SK-N-SH (cell line): ENCODE measurements around the gene LBHD1. TPM values are rescaled to one million over a fixed set of nuclear protein-coding genes. Genes with fewer than 3 reads are reported as not detected.

Experiments
- CTCF ChIA-PET: fragments of 300-600, 350-600 bp; formaldehyde crosslinking; extraction: SDS; loops from one replicate; lab custom pipeline; 2021; lab: Yijun Ruan, JAX
- POLR2A ChIA-PET: fragments of 350-600 bp; sonication (Branson Sonifier 250); formaldehyde crosslinking; extraction: SDS; loops from one replicate; lab custom pipeline; 2020; ENCODE audit warnings: antibody characterized with exemption, inconsistent platforms; lab: Yijun Ruan, JAX
- DNase-seq: peaks from one replicate; pipeline ENCODE4 v3.0.0; 2012
- H2AFZ ChIP-seq: fragments of 200-600 bp; sonication (generic); 2 replicates; pipeline ENCODE4 v1.8.1; 2016; ENCODE audit warnings: antibody characterized with exemption, mild to moderate bottlenecking, low read depth
- H3F3A ChIP-seq: fragments of 200-600 bp; sonication (generic); replicated peaks from 2 replicates; pipeline ENCODE3; 2016; ENCODE audit warnings: antibody characterized with exemption, mild to moderate bottlenecking; ENCODE audit not compliant: insufficient read depth
- H3K27ac ChIP-seq, 2 experiments: fragments of 200-500 bp in 1 of 2; fragments of 200-600 bp in 1 of 2; sonication (Bioruptor generic) in 1 of 2; sonication (generic), shearing (Covaris generic) in 1 of 2; 2 replicates each; pipeline versions ENCODE4 v1.5.1 to v1.6.1; 2014 to 2016; ENCODE audit warnings: low read depth in 2 of 2, inconsistent platforms in 1 of 2, low read length in 1 of 2, mild to moderate bottlenecking in 1 of 2, mixed read lengths in 1 of 2
- H3K27me3 ChIP-seq: fragments of 200-600 bp; sonication (generic), shearing (Covaris generic); 2 replicates; pipeline ENCODE4 v1.6.1; 2016; ENCODE audit warnings: mixed run types; ENCODE audit not compliant: insufficient read depth
- H3K36me3 ChIP-seq, 2 experiments: fragments of 200-500 bp in 1 of 2; fragments of 200-600 bp in 1 of 2; sonication (Bioruptor generic) in 1 of 2; sonication (generic) in 1 of 2; replicated peaks in 1 of 2; 2 replicates each; pipeline versions ENCODE3 to v1.5.1; 2014 to 2016; ENCODE audit warnings: low read length in 1 of 2, mild to moderate bottlenecking in 1 of 2; ENCODE audit not compliant: insufficient read depth in 2 of 2, control insufficient read depth in 1 of 2
- H3K4me1 ChIP-seq, 2 experiments: fragments of 200-500 bp in 1 of 2; fragments of 200-600 bp in 1 of 2; sonication (Bioruptor generic) in 1 of 2; sonication (generic), shearing (Covaris generic) in 1 of 2; 2 replicates each; pipeline versions ENCODE4 v1.5.1 to v1.6.1; 2014 to 2016; ENCODE audit warnings: low read depth in 1 of 2, low read length in 1 of 2, mixed run types in 1 of 2; ENCODE audit not compliant: insufficient read depth in 2 of 2, control insufficient read depth in 1 of 2
- H3K4me2 ChIP-seq: fragments of 200-600 bp; sonication (generic), shearing (Covaris generic); 2 replicates; pipeline ENCODE4 v1.6.1; 2017; ENCODE audit warnings: mixed run types
- H3K4me3 ChIP-seq, 2 experiments: fragments of 200-500 bp in 1 of 2; fragments of 200-600 bp in 1 of 2; sonication (Bioruptor generic) in 1 of 2; sonication (generic), shearing (Covaris generic) in 1 of 2; 2 replicates each; pipeline versions ENCODE4 v1.5.1 to v1.8.1; 2014 to 2016; ENCODE audit warnings: low read depth in 2 of 2, inconsistent platforms in 1 of 2, low read length in 1 of 2, mild to moderate bottlenecking in 1 of 2, mixed read lengths in 1 of 2, moderate library complexity in 1 of 2
- H3K79me2 ChIP-seq: fragments of 200-600 bp; sonication (generic); 2 replicates; pipeline ENCODE4 v1.8.1; 2017; ENCODE audit warnings: mild to moderate bottlenecking; ENCODE audit not compliant: insufficient read depth
- H3K9ac ChIP-seq: fragments of 200-600 bp; sonication (generic); 2 replicates; pipeline ENCODE4 v1.6.1; 2017; ENCODE audit warnings: mixed run types
- H3K9me2 ChIP-seq: fragments of 200-600 bp; sonication (generic); 2 replicates; pipeline ENCODE4 v1.6.1; 2017; ENCODE audit warnings: mixed run types
- H3K9me3 ChIP-seq: fragments of 200-600 bp; sonication (generic); 2 replicates; pipeline ENCODE4 v1.6.1; 2017; ENCODE audit warnings: mixed run types, mild to moderate bottlenecking, moderate library complexity
- H4K20me1 ChIP-seq: fragments of 200-600 bp; sonication (generic); 2 replicates; pipeline ENCODE4 v1.6.1; 2017; ENCODE audit warnings: mild to moderate bottlenecking, mixed run types; ENCODE audit not compliant: insufficient read depth
- CTCF ChIP-seq: fragments of 200-600 bp; sonication (generic); IDR thresholded peaks from 2 replicates; pipeline ENCODE4 v1.6.1; 2017; ENCODE audit warnings: antibody characterized with exemption, mild to moderate bottlenecking, moderate library complexity
- ELF1 ChIP-seq: IDR thresholded peaks from 2 replicates; pipeline ENCODE4 v1.4.0; 2012
- EP300 ChIP-seq, 2 experiments: IDR thresholded peaks; 2 replicates each; pipeline versions ENCODE4 v1.4.0 to v1.6.1; 2012; ENCODE audit warnings: borderline replicate concordance in 1 of 2, low read depth in 1 of 2, low read length in 1 of 2
- FOSL2 ChIP-seq: IDR thresholded peaks from 2 replicates; pipeline ENCODE4 v1.4.0; 2012; ENCODE audit warnings: low read depth, mild to moderate bottlenecking, moderate library complexity, borderline replicate concordance
- FOXJ3 ChIP-seq: sonication (generic); formaldehyde crosslinking; IDR thresholded peaks from 2 replicates; pipeline ENCODE4 v1.5.1; 2020; ENCODE audit warnings: mild to moderate bottlenecking, missing genetic modification reagents
- GABPA ChIP-seq: IDR thresholded peaks from 2 replicates; pipeline ENCODE4 v1.4.0; 2012; ENCODE audit warnings: low read depth, mild to moderate bottlenecking
- JUND ChIP-seq: IDR thresholded peaks from 2 replicates; pipeline ENCODE4 v1.4.0; 2012
- MXI1 ChIP-seq: IDR thresholded peaks from 2 replicates; pipeline ENCODE4 v1.6.1; 2012; ENCODE audit warnings: mild to moderate bottlenecking, low read depth, low read length, improper control_type of control experiment
- NFIC ChIP-seq: IDR thresholded peaks from 2 replicates; pipeline ENCODE4 v1.4.0; 2012; ENCODE audit warnings: borderline replicate concordance
- NRF1 ChIP-seq: IDR thresholded peaks from 2 replicates; pipeline ENCODE4 v1.6.1; 2012; ENCODE audit warnings: low read depth, mild to moderate bottlenecking, low read length
- PBX3 ChIP-seq: IDR thresholded peaks from 2 replicates; pipeline ENCODE4; 2012
- RCOR1 ChIP-seq: fragments of 150-350 bp; IDR thresholded peaks from 2 replicates; pipeline ENCODE4 v1.6.1; 2017; ENCODE audit warnings: antibody characterized with exemption, low read length
- SMC3 ChIP-seq: IDR thresholded peaks from 2 replicates; pipeline ENCODE4 v1.6.1; 2012; ENCODE audit warnings: low read depth, low read length, improper control_type of control experiment
- TEAD4 ChIP-seq: IDR thresholded peaks from 2 replicates; pipeline ENCODE4 v1.4.0; 2012; ENCODE audit warnings: mild to moderate bottlenecking, borderline replicate concordance; ENCODE audit not compliant: insufficient read depth
- WGBS: methylation state at CpG from one replicate; pipeline ENCODE4 v1.1.6; 2017; ENCODE audit warnings: low lambda C conversion rate; 5-methylcytosine and 5-hydroxymethylcytosine counted together
- polyA plus RNA-seq, 3 experiments: library from polyadenylated mRNA; depleted of rRNA; stranded (reverse); fragments of >200 nt; gene quantifications; 2 replicates each; pipeline ENCODE4 v1.2.3, GENCODE V29; 2012
- TF ChIP-seq, protein P1 (sequence below): fragments of 150-350 bp; IDR thresholded peaks from 2 replicates; pipeline ENCODE4 v1.6.1; 2017; ENCODE audit warnings: antibody characterized with exemption, low read length, low read depth, borderline replicate concordance
- TF ChIP-seq, protein P2 (sequence below): IDR thresholded peaks from 2 replicates; pipeline ENCODE4 v1.6.1; 2012; ENCODE audit warnings: mild to moderate bottlenecking, low read depth, low read length, moderate library complexity

The LBHD1 gene
- polyA plus RNA-seq, 1 of the 3 experiments (the other 2 are of a cell fraction) = 9.7 TPM

- TF ChIP-seq NFIC (no peak), EP300 (IDR thresholded peaks at IDR 0.05; ENCODE audit: borderline replicate concordance in 1 of 2, low read depth in 1 of 2, low read length in 1 of 2) (0 out of 4 replicates have a peak, but pooled peaks of 1 of the 2 experiments have one; percentile 31), RCOR1 (no peak), FOSL2 (no peak), JUND (no peak), GABPA (peak; percentile 71), FOXJ3 (CRISPR knock-in tag) (no peak), NRF1 (no peak), SMC3 (no peak), MXI1 (no peak; the same call in none of the 2 replicates), ELF1 (peak; percentile 68; the same call in 1 of the 2 replicates)
- TF ChIP-seq, protein P1, sequence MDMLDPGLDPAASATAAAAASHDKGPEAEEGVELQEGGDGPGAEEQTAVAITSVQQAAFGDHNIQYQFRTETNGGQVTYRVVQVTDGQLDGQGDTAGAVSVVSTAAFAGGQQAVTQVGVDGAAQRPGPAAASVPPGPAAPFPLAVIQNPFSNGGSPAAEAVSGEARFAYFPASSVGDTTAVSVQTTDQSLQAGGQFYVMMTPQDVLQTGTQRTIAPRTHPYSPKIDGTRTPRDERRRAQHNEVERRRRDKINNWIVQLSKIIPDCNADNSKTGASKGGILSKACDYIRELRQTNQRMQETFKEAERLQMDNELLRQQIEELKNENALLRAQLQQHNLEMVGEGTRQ = no peak; the same call in 1 of the 2 replicates
These were observed 6.9 kb downstream of the LBHD1 start, which contains the start of the genes C11orf98 and CSKMT (continued) for GRCh38 chr11:62665075-62665598.

DNA sequence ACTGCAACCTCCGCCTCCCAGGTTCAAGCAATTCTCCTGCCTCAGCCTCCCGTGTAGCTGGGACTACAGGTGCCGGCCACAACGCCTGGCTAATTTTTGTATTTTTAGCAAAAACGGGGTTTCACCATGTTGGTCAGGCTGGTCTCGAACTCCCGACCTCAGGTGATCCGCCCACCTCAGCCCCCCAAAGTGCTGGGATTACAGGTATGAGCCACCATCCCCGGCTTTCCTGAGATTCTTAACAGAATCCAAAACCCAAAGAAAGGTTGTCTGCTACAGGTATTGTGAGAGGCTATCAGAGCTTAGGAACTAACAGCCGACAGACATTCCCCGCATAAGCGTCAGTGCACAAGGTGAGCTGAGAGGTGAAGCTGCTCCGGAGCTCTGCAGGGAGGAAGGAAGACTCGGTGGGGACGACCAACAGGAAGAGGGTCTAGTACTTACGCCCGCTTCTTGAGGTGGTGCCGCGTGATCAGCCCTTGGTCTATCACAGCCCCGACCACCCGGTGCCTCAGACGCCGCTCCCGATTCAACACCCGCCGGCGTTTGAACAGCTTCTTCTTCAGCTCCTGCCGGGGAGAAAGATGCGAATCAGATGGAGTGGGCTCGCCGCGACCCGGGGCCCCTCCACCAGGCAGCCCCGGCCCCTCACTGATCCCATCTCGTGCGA is 7.5 kb downstream of the LBHD1 start:
- Histone ChIP-seq H4K20me1 (no peaks in the 10 kb centered on the region), H3K4me3 (peak overlapping the region; percentile 78 to 95), H3K9me2 (no peaks in the 10 kb centered on the region), H3K9ac (peak overlapping the region; percentile 92), H3K4me2 (peak overlapping the region; percentile 96), H2AFZ (peak overlapping the region; percentile 66; the same call in 1 of the 2 replicates), H3K4me1 (peaks cover 10 to 15% of the 10 kb centered on the region in 2 experiments; a peak in 3 of 4 replicates), H3K79me2 (peaks cover 60% of the 10 kb centered on the region), H3K27ac (peak overlapping the region; percentile 91 to 92), H3K36me3 (peaks cover 20 to 44% of the 10 kb centered on the region in 2 experiments), H3K27me3 (no peaks in the 10 kb centered on the region), H3F3A (peaks cover 28% of the 10 kb centered on the region), H3K9me3 (no peaks in the 10 kb centered on the region)
- POLR2A ChIA-PET = interaction anchor here (0.5 to 3.7 kb wide), 37 partner anchors 8 to 269 kb away, joined by 3 to 52 read pairs (median 9); partner anchors contain the start of genes B3GAT3, BSCL2, EEF1G and EML3
- CTCF ChIA-PET = interaction anchor here (0.9 to 1.7 kb wide), 10 partner anchors 12 to 270 kb away, joined by 3 to 7 read pairs (median 4); partner anchors contain the start of genes EML3, GANAB, INTS5 and SLC3A2
- WGBS = 1% methylated on average over 27 of the region's 36 CpGs
- TF ChIP-seq, protein P2, sequence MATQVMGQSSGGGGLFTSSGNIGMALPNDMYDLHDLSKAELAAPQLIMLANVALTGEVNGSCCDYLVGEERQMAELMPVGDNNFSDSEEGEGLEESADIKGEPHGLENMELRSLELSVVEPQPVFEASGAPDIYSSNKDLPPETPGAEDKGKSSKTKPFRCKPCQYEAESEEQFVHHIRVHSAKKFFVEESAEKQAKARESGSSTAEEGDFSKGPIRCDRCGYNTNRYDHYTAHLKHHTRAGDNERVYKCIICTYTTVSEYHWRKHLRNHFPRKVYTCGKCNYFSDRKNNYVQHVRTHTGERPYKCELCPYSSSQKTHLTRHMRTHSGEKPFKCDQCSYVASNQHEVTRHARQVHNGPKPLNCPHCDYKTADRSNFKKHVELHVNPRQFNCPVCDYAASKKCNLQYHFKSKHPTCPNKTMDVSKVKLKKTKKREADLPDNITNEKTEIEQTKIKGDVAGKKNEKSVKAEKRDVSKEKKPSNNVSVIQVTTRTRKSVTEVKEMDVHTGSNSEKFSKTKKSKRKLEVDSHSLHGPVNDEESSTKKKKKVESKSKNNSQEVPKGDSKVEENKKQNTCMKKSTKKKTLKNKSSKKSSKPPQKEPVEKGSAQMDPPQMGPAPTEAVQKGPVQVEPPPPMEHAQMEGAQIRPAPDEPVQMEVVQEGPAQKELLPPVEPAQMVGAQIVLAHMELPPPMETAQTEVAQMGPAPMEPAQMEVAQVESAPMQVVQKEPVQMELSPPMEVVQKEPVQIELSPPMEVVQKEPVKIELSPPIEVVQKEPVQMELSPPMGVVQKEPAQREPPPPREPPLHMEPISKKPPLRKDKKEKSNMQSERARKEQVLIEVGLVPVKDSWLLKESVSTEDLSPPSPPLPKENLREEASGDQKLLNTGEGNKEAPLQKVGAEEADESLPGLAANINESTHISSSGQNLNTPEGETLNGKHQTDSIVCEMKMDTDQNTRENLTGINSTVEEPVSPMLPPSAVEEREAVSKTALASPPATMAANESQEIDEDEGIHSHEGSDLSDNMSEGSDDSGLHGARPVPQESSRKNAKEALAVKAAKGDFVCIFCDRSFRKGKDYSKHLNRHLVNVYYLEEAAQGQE = no peak
- TF ChIP-seq RCOR1 (no peak), TEAD4 (no peak), NFIC (no peak), JUND (no peak), CTCF (no peak), PBX3 (no peak)
- TF ChIP-seq, protein P1 = no peak
- DNase-seq = peak; percentile 73
